SK-N-SH treated with all-trans-retinoic acid at 6 μM for 48 hours (cell line): Measurements from ENCODE around the gene ZNF189.

ENCODE experiments used
- TF ChIP-seq, protein P1 (sequence below): fragments of 250-450 bp; sonication (Bioruptor Pico); IDR thresholded peaks from 2 replicates; pipeline ENCODE4 v1.5.1; 2020; ENCODE audit warnings: low read depth, mild to moderate bottlenecking, moderate library complexity
- TF ChIP-seq, protein P2 (sequence below): fragments of 250-450 bp; sonication (Bioruptor Pico); IDR thresholded peaks from 2 replicates; pipeline ENCODE4 v1.8.0; 2020; ENCODE audit warnings: mild to moderate bottlenecking, moderate library complexity, borderline replicate concordance

DNA sequence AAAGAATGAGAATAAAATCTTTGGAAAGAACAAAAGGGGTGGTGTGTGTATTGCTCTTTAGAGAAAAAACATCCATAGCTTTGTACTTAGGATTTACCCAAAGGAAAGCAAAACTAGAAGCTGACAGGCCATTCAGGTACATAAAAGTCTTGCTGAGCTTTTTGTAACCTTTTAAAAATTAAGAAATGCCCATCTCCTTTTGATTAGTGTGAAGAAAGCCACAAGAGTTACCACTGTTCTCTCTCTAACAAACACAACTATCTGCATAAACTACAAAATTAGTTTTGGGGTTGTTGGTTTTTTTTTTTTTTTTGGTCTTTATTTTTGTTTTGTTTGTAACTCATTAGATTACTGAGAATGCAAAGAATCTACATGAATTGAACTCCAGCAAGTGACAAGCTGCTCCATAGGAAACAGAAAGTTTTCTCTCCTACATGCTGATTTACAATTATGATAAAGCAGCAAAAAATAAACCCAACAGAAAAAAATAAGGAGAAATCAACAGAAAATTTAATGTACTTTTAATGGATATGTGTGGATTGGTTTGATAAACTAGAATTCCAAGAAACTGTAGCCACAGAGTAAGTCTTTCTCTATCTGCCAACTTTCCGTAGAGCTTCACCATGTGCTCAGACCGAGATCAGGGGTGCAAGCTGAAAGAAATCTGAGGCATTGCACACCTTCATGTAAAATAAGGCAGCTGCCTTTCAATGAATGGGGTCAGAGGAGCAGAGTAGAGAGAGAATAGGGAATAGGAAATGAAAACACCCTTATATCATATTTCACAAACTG is 26.1 kb upstream of the ZNF189 start:
- TF ChIP-seq, protein P1, sequence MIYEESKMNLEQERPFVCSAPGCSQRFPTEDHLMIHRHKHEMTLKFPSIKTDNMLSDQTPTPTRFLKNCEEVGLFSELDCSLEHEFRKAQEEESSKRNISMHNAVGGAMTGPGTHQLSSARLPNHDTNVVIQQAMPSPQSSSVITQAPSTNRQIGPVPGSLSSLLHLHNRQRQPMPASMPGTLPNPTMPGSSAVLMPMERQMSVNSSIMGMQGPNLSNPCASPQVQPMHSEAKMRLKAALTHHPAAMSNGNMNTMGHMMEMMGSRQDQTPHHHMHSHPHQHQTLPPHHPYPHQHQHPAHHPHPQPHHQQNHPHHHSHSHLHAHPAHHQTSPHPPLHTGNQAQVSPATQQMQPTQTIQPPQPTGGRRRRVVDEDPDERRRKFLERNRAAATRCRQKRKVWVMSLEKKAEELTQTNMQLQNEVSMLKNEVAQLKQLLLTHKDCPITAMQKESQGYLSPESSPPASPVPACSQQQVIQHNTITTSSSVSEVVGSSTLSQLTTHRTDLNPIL (CRISPR knock-in tag), result no peak
- TF ChIP-seq, protein P2, sequence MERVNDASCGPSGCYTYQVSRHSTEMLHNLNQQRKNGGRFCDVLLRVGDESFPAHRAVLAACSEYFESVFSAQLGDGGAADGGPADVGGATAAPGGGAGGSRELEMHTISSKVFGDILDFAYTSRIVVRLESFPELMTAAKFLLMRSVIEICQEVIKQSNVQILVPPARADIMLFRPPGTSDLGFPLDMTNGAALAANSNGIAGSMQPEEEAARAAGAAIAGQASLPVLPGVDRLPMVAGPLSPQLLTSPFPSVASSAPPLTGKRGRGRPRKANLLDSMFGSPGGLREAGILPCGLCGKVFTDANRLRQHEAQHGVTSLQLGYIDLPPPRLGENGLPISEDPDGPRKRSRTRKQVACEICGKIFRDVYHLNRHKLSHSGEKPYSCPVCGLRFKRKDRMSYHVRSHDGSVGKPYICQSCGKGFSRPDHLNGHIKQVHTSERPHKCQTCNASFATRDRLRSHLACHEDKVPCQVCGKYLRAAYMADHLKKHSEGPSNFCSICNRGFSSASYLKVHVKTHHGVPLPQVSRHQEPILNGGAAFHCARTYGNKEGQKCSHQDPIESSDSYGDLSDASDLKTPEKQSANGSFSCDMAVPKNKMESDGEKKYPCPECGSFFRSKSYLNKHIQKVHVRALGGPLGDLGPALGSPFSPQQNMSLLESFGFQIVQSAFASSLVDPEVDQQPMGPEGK, result no peak
